ENCODE measurements around the gene HNMT. TPM values are rescaled to one million over a fixed set of nuclear protein-coding genes. Genes with fewer than 3 reads are reported as not detected.

HNMT gene
- total and polyA plus RNA-seq, 2 of the 8 experiments (the other 6 are each of a cell fraction or from before 2014, with no cell fraction given), result 1.6 to 3.6 TPM

- Histone ChIP-seq H3K23ac (ENCODE audit: insufficient read length) (no peak overlapping the region), H3K4ac (replicated peaks; ENCODE audit: insufficient read length, low read depth, low read length) (no peak overlapping the region), H2AFZ (ENCODE audit: low read length) (no peak overlapping the region), H4K91ac (replicated peaks; ENCODE audit: insufficient read length, low read length) (no peak overlapping the region), H4K8ac (ENCODE audit: extremely low read depth, insufficient read depth, low read length) (no peak overlapping the region), H3K27me3 (replicated peaks in 1 of 4; ENCODE audit: control insufficient read depth in 3 of 4, extremely low read depth in 1 of 4, insufficient read depth in 3 of 4, low read length in 3 of 4) (no peaks in the 10 kb centered on the region), H4K5ac (ENCODE audit: insufficient read length, low read depth, low read length) (no peak overlapping the region), H2AK5ac (ENCODE audit: low read depth, low read length) (no peak overlapping the region), H3K56ac (replicated peaks; ENCODE audit: insufficient read length, low read depth, low read length) (no peak overlapping the region), H2BK15ac (ENCODE audit: low read length) (no peak overlapping the region), H4K20me1 (replicated peaks in 1 of 2; ENCODE audit: control insufficient read depth in 1 of 2, insufficient read depth in 2 of 2, low read length in 2 of 2) (no peaks in the 10 kb centered on the region), H3K4me3 (ENCODE audit: extremely low read depth in 1 of 4, insufficient read depth in 2 of 4, low read depth in 3 of 4, low read length in 4 of 4) (no peak overlapping the region), H3K4me1 (replicated peaks in 1 of 4; ENCODE audit: control insufficient read depth in 3 of 4, insufficient read depth in 4 of 4, low read length in 3 of 4) (peaks cover 0 to 2% (median under 1%) of the 10 kb centered on the region in 4 experiments; a peak in 2 of 7 replicates), H3K23me2 (ENCODE audit: low read depth, low read length) (no peaks in the 10 kb centered on the region), H3K4me2 (ENCODE audit: insufficient read depth in 1 of 2, low read depth in 2 of 2, low read length in 2 of 2) (no peak overlapping the region), H2BK120ac (replicated peaks; ENCODE audit: low read depth, low read length) (no peak overlapping the region), H3K27ac (ENCODE audit: low read depth, low read length) (no peak overlapping the region), H3K9me3 (ENCODE audit: insufficient read depth in 2 of 2, low read depth in 1 of 2, low read length in 1 of 2) (no peaks in the 10 kb centered on the region), H3K79me1 (ENCODE audit: low read depth, low read length) (no peaks in the 10 kb centered on the region), H2BK5ac (ENCODE audit: low read depth, low read length) (no peak overlapping the region), H3K79me2 (ENCODE audit: control insufficient read depth in 1 of 2, insufficient read depth in 2 of 2, low read length in 2 of 2) (no peaks in the 10 kb centered on the region), H2BK20ac (ENCODE audit: low read length) (no peak overlapping the region), H2BK12ac (ENCODE audit: low read depth, low read length) (no peak overlapping the region), H3K36me3 (ENCODE audit: control insufficient read depth in 2 of 4, insufficient read depth in 4 of 4, low read length in 3 of 4) (no peaks in the 10 kb centered on the region), H3K14ac (ENCODE audit: insufficient read length) (no peak overlapping the region), H3K18ac (ENCODE audit: extremely low read depth, low read length) (no peak overlapping the region), H3K9ac (replicated peaks in 1 of 4; ENCODE audit: extremely low read depth in 1 of 4, low read depth in 3 of 4, low read length in 3 of 4) (no peak overlapping the region)
- DNase-seq (ENCODE audit: low read depth in 1 of 2, low spot score in 2 of 2) (no peak), FAIRE-seq (no peak)
- ChIA-PET POLR2A (ENCODE audit: partially characterized antibody) (no interaction called here), CTCF (ENCODE audit: partially characterized antibody) (interaction anchor here (0.7 to 4.3 kb wide), 3 partner anchors 8 to 578 kb away, joined by 3 to 12 read pairs (median 4); no protein-coding TSS in a partner anchor)
- WGBS, 2 experiments (ENCODE audit: extremely low coverage in 1 of 2, insufficient coverage in 1 of 2, insufficient read length in 1 of 2, insufficient replicate concordance in 2 of 2, low coverage in 1 of 2, low lambda C conversion rate in 2 of 2, missing lambda C conversion rate in 1 of 2), result 87% methylated on average over 2 of the region's 2 CpGs; no CpG with 5 or more reads in 1 of the 2 experiments
- no peak for TF ChIP-seq HDAC2 (IDR thresholded peaks at IDR 0.05; ENCODE audit: borderline replicate concordance in 1 of 2, low read depth in 2 of 2, low read length in 2 of 2)
- no peak for TF ChIP-seq GABPA (IDR thresholded peaks at IDR 0.05; ENCODE audit: borderline replicate concordance, insufficient read depth, low read length)
- no peak for TF ChIP-seq USF2 (IDR thresholded peaks at IDR 0.05; ENCODE audit: low read length)
- no peak for TF ChIP-seq MAFK (IDR thresholded peaks at IDR 0.05; ENCODE audit: low read depth, low read length)
- TF ChIP-seq FOSL1 (IDR thresholded peaks at IDR 0.05; ENCODE audit: insufficient read depth, low read depth, low read length), result no peak
Observed at GRCh38 chr2:138023976-138024375, 59.7 kb downstream of the HNMT start.
